ENCODE data around the gene DGLUCY.
A peak's percentile ranks its signal among the peaks of the same experiment; 100 is the strongest.
"Not testable (repeated sequence)": the region's sequence is repeated elsewhere in the genome, so short reads cannot be mapped to it uniquely, and the experiment has no call there.

Gene DGLUCY

GRCh38 chr14:91261986-91262549 lies 148.2 kb downstream of the DGLUCY start:
- in situ Hi-C loops (cut with HindIII; ENCODE audit: low sequenced_read_pairs), result no loop called here
- no peak for TF ChIP-seq CTCF (IDR thresholded peaks at IDR 0.05; ENCODE audit: low read depth, low read length, missing control alignments)
- H3K4me3 ChIP-seq (ENCODE audit: low read depth, low read length), result no peak overlapping the region
- no peak for DNase-seq (ENCODE audit: low read depth)

GRCh38 chr14:91263329-91263728 lies 149.5 kb downstream of the DGLUCY start:
- DNase-seq (ENCODE audit: low read depth), result no peak
- no peak for TF ChIP-seq CTCF (IDR thresholded peaks at IDR 0.05; ENCODE audit: low read depth, low read length, missing control alignments)
- in situ Hi-C loops (cut with HindIII; ENCODE audit: low sequenced_read_pairs), result no loop called here
- no peak overlapping the region for H3K4me3 ChIP-seq (ENCODE audit: low read depth, low read length)

- no peak for DNase-seq (ENCODE audit: low read depth)
- H3K4me3 ChIP-seq (ENCODE audit: low read depth, low read length), result peak overlapping the region; percentile 32
- no peak for TF ChIP-seq CTCF (IDR thresholded peaks at IDR 0.05; ENCODE audit: low read depth, low read length, missing control alignments)
- in situ Hi-C loops (cut with HindIII; ENCODE audit: low sequenced_read_pairs), result no loop called here
These were observed 150.6 kb downstream of the DGLUCY start for GRCh38 chr14:91264151-91265150.

GRCh38 chr14:91265404-91265803 lies 151.5 kb downstream of the DGLUCY start:
- DNase-seq (ENCODE audit: low read depth), result no peak
- no peak for TF ChIP-seq CTCF (IDR thresholded peaks at IDR 0.05; ENCODE audit: low read depth, low read length, missing control alignments)
- in situ Hi-C loops (cut with HindIII; ENCODE audit: low sequenced_read_pairs), result no loop called here
- no peak overlapping the region for H3K4me3 ChIP-seq (ENCODE audit: low read depth, low read length)

- in situ Hi-C loops (cut with HindIII; ENCODE audit: low sequenced_read_pairs); DNase-seq (ENCODE audit: low read depth); H3K4me3 ChIP-seq (ENCODE audit: low read depth, low read length): not testable (repeated sequence)
These were observed 152.4 kb downstream of the DGLUCY start for GRCh38 chr14:91266276-91266675.

- DNase-seq (ENCODE audit: low read depth), result no peak
- in situ Hi-C loops (cut with HindIII; ENCODE audit: low sequenced_read_pairs), result no loop called here
- no peak overlapping the region for H3K4me3 ChIP-seq (ENCODE audit: low read depth, low read length)
- no peak for TF ChIP-seq CTCF (IDR thresholded peaks at IDR 0.05; ENCODE audit: low read depth, low read length, missing control alignments)
These were observed 154.1 kb downstream of the DGLUCY start for GRCh38 chr14:91267965-91268437.

Measured in astrocyte of the cerebellum (primary cell).